CD4-positive, alpha-beta T cell (primary cell): ENCODE results near the gene MRPS31. TPM values are rescaled to one million over a fixed set of nuclear protein-coding genes. Genes with fewer than 3 reads are reported as not detected.
"Not testable (repeated sequence)": the region's sequence is repeated elsewhere in the genome, so short reads cannot be mapped to it uniquely, and the experiment has no call there.

Source experiments
- ATAC-seq: fragments of 200-7000 bp; cut with Tn5 transposase; one replicate; pipeline ENCODE4 v1.10.0; 2022; ENCODE audit warnings: mild to moderate bottlenecking; ENCODE audit not compliant: poor library complexity
- CTCF ChIA-PET: fragments of 350-600 bp; sonication (Branson Sonifier 250); formaldehyde crosslinking; loops from one replicate; lab custom pipeline; 2021; ENCODE audit warnings: antibody characterized with exemption, inconsistent platforms; lab: Charles Lee
- POLR2A ChIA-PET: fragments of 350-600 bp; sonication (Branson Sonifier 250); formaldehyde crosslinking; loops from one replicate; lab custom pipeline; 2021; ENCODE audit warnings: antibody characterized with exemption, inconsistent platforms; lab: Charles Lee
- DNase-seq, 14 experiments: peaks; one replicate each; pipeline ENCODE4 v3.0.0-alpha.2; 2013 to 2020; ENCODE audit warnings: mixed read lengths in 2 of 14
- H3K27ac ChIP-seq, 2 donors: one replicate each; pipeline versions ENCODE4 v1.5.1 to v1.7.0; 2013; ENCODE audit warnings: low read length in 2 of 2, low read depth in 1 of 2, mild to moderate bottlenecking in 1 of 2
- H3K27me3 ChIP-seq, 2 experiments: 1 replicate in 1 of 2; 2 replicates in 1 of 2; pipeline versions ENCODE4 v1.6.1 to v1.7.0; 2013; ENCODE audit warnings: low read length in 2 of 2, control low read depth in 1 of 2, mild to moderate bottlenecking in 1 of 2, moderate library complexity in 1 of 2; ENCODE audit not compliant: insufficient read depth in 2 of 2, control insufficient read depth in 1 of 2
- H3K36me3 ChIP-seq: one replicate; pipeline ENCODE4 v1.6.1; 2013; ENCODE audit warnings: low read length, control low read depth; ENCODE audit not compliant: insufficient read depth
- H3K4me1 ChIP-seq: one replicate; pipeline ENCODE4 v1.6.1; 2013; ENCODE audit warnings: low read length, control low read depth; ENCODE audit not compliant: insufficient read depth
- H3K4me3 ChIP-seq: one replicate; pipeline ENCODE4 v1.5.1; 2013; ENCODE audit warnings: mild to moderate bottlenecking, low read length, moderate library complexity
- H3K9me3 ChIP-seq, 2 experiments: 1 replicate in 1 of 2; 2 replicates in 1 of 2; pipeline versions ENCODE4 v1.6.1 to v1.7.0; 2013; ENCODE audit warnings: low read length in 2 of 2, mild to moderate bottlenecking in 2 of 2, control low read depth in 1 of 2, moderate library complexity in 1 of 2; ENCODE audit not compliant: control insufficient read depth in 1 of 2, insufficient read depth in 1 of 2
- H3K27ac Mint-ChIP-seq: one replicate; pipeline ENCODE4 v1.8.0; 2020; ENCODE audit warnings: mixed read lengths
- H3K27me3 Mint-ChIP-seq: one replicate; pipeline ENCODE4 v1.8.0; 2021; ENCODE audit warnings: mixed read lengths
- H3K36me3 Mint-ChIP-seq: one replicate; pipeline ENCODE4 v1.8.0; 2021; ENCODE audit warnings: low read depth, mixed read lengths
- H3K4me1 Mint-ChIP-seq: one replicate; pipeline ENCODE4 v1.8.0; 2021; ENCODE audit warnings: low read depth, mixed read lengths
- H3K4me3 Mint-ChIP-seq: one replicate; pipeline ENCODE4 v1.8.0; 2020; ENCODE audit warnings: mild to moderate bottlenecking, mixed read lengths
- H3K9me3 Mint-ChIP-seq: one replicate; pipeline ENCODE4 v1.8.0; 2020; ENCODE audit warnings: mixed read lengths
- intact Hi-C, 2 experiments: fragments of 100-400 bp; cut with DNase I in 1 of 2; cut with micrococcal nuclease in 1 of 2; formaldehyde crosslinking; loops; one replicate each; pipeline versions ENCODE4 v1.15.1 to v1.9.0; 2023 to 2025; cut with DNase I, micrococcal nuclease
- total RNA-seq, 174 experiments: library from RNA in 2 of 174; stranded (reverse) in 2 of 174; gene quantifications; one replicate each; pipeline ENCODE4 v1.2.3 and lab custom pipeline; 2021 to 2026
- TF ChIP-seq, protein P1 (sequence below): fragments of 200-600 bp; IDR thresholded peaks from one replicate; pipeline ENCODE4 v1.8.0; 2022; ENCODE audit warnings: antibody characterized with exemption, mild to moderate bottlenecking

The MRPS31 gene
- total RNA-seq, 2 experiments from 2014 or later = 8.3 to 9.5 TPM

DNA sequence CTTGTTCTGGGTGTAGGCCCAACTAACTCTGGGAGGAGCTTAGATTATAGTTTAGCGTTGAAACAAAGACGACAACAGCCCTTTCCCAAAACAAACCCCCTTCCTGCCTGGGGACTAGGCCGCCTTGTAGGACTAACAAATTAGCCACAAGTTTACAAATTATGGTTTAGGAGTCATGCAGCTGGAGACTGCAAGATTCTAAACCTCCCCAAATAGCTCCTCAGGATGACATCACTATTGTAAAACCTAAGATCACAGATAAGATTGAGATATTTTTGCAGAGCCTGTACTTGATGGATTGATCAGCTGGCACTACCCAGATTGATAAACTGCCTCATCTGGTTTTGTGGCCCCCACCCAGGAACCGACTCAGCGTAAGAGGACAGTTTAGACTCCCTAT is 16.1 kb upstream of the MRPS31 start:
- peak overlapping the region; percentile 42 for H3K27ac Mint-ChIP-seq
- no peaks in the 10 kb centered on the region for H3K27me3 ChIP-seq
- no peaks in the 10 kb centered on the region for H3K36me3 ChIP-seq
- peak overlapping the region; percentile 71 for H3K4me3 Mint-ChIP-seq
- DNase-seq = no peak
- no peak overlapping the region for H3K4me3 ChIP-seq
- H3K27ac ChIP-seq = no peak overlapping the region
- no peaks in the 10 kb centered on the region for H3K9me3 ChIP-seq
- POLR2A ChIA-PET = interaction anchor here (1.6 kb wide), 1 partner anchor 10 kb away, joined by 9 read pairs; no protein-coding TSS in a partner anchor
- TF ChIP-seq, protein P1, sequence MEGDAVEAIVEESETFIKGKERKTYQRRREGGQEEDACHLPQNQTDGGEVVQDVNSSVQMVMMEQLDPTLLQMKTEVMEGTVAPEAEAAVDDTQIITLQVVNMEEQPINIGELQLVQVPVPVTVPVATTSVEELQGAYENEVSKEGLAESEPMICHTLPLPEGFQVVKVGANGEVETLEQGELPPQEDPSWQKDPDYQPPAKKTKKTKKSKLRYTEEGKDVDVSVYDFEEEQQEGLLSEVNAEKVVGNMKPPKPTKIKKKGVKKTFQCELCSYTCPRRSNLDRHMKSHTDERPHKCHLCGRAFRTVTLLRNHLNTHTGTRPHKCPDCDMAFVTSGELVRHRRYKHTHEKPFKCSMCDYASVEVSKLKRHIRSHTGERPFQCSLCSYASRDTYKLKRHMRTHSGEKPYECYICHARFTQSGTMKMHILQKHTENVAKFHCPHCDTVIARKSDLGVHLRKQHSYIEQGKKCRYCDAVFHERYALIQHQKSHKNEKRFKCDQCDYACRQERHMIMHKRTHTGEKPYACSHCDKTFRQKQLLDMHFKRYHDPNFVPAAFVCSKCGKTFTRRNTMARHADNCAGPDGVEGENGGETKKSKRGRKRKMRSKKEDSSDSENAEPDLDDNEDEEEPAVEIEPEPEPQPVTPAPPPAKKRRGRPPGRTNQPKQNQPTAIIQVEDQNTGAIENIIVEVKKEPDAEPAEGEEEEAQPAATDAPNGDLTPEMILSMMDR = no peak
- no peak for ATAC-seq
- CTCF ChIA-PET = interaction anchor here (1.5 kb wide), 1 partner anchor 10 kb away, joined by 4 read pairs; no protein-coding TSS in a partner anchor
- no peaks in the 10 kb centered on the region for H3K36me3 Mint-ChIP-seq
- H3K27me3 Mint-ChIP-seq = no peaks in the 10 kb centered on the region
- H3K4me1 ChIP-seq = peaks cover 18% of the 10 kb centered on the region
- H3K4me1 Mint-ChIP-seq = peaks cover 14% of the 10 kb centered on the region
- intact Hi-C loops = loop anchor here in 1 of 2 experiments (5.0 kb wide), 1 partner anchor 130 kb away; no protein-coding TSS in a partner anchor
- no peaks in the 10 kb centered on the region for H3K9me3 Mint-ChIP-seq

DNA sequence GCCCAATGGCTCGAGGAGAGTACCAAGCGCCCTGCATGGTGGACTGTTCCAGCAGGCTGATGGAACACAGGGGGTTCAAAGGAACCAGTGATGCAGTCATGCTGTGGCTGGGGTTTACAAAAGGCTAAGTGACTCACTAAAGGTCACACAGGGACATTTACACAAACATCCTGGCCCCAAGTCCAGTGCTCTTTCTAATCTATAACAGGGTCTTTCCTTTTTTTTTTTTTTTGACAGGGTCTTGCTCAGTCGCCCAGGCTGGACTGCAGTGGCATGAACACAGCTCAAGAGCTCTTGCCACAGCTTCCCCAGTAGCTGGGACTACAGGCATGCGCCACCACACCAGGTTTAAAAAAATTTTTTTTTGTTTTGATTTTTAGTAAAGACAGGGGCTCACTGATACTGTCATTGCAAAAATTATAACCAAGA is 15.6 kb upstream of the MRPS31 start:
- Histone ChIP-seq H3K36me3 (no peaks in the 10 kb centered on the region), H3K4me3 (no peak overlapping the region), H3K27ac (no peak overlapping the region), H3K9me3 (no peaks in the 10 kb centered on the region), H3K27me3 (no peaks in the 10 kb centered on the region), H3K4me1 (peaks cover 18% of the 10 kb centered on the region)
- Mint-ChIP-seq H3K4me3 (no peak overlapping the region), H3K4me1 (peaks cover 11% of the 10 kb centered on the region), H3K9me3 (no peaks in the 10 kb centered on the region), H3K27ac (no peak overlapping the region), H3K36me3 (no peaks in the 10 kb centered on the region), H3K27me3 (no peaks in the 10 kb centered on the region)
- POLR2A ChIA-PET = interaction anchor here (1.6 kb wide), 1 partner anchor 9 kb away, joined by 9 read pairs; no protein-coding TSS in a partner anchor
- CTCF ChIA-PET = interaction anchor here (1.5 kb wide), 1 partner anchor 9 kb away, joined by 4 read pairs; no protein-coding TSS in a partner anchor
- intact Hi-C loops = loop anchor here in 1 of 2 experiments (5.0 kb wide), 1 partner anchor 131 kb away; no protein-coding TSS in a partner anchor
- ATAC-seq = no peak
- TF ChIP-seq, protein P1 = no peak
- DNase-seq = no peak

DNA sequence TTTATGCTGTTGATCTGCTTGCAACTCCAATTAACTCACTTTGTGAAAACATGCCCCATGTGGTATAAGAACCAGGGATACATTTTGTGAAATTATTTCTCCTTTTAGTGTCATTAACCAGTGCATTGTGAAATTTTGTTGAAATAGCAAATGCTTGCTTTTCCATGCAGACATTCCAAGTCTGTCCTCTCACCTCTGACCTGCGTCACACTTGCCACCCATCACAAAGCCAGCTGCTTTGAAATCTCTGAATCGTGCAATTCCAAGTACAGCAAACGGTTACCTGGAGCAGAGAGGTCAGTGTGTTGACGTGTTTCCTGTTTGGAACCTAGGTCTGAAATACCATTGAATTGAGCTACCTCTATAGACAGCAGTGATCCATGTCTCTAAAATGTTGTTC is 13.6 kb upstream of the MRPS31 start:
- no peak overlapping the region for H3K27ac Mint-ChIP-seq
- CTCF ChIA-PET = no interaction called here
- DNase-seq (no peak), ATAC-seq (no peak)
- H3K4me1 ChIP-seq = peaks cover 9% of the 10 kb centered on the region
- H3K9me3 ChIP-seq = no peaks in the 10 kb centered on the region
- TF ChIP-seq, protein P1 = no peak
- no peak overlapping the region for H3K4me3 ChIP-seq
- no peaks in the 10 kb centered on the region for H3K27me3 Mint-ChIP-seq
- H3K4me3 Mint-ChIP-seq = no peak overlapping the region
- intact Hi-C loops = no loop called here
- no peaks in the 10 kb centered on the region for H3K9me3 Mint-ChIP-seq
- no peaks in the 10 kb centered on the region for H3K27me3 ChIP-seq
- H3K4me1 Mint-ChIP-seq = peaks cover 11% of the 10 kb centered on the region
- POLR2A ChIA-PET = interaction anchor here (0.6 kb wide), 1 partner anchor 275 kb away, joined by 5 read pairs; no protein-coding TSS in a partner anchor
- H3K36me3 Mint-ChIP-seq = no peaks in the 10 kb centered on the region
- no peaks in the 10 kb centered on the region for H3K36me3 ChIP-seq
- no peak overlapping the region for H3K27ac ChIP-seq

DNA sequence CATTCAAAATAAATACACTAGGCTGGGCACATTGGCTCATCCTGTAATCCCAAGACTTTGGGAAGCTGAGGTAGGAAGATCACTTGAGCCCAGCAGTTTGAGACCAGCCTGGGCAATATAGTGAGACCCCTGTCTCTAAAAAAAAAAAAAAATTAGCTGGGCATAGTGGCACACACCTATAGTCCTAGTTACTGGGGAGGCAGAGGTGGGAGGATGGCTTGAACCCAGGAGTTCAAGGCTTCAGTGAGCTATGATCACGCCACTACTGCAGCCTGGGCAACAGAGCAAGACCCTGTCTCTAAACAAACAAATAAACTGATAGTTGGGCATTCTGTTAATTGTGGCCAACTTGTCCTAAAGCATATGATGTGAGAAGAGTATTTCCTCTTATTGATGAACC is 12.0 kb upstream of the MRPS31 start:
- H3K27ac Mint-ChIP-seq, H3K9me3 Mint-ChIP-seq, ATAC-seq, H3K27me3 Mint-ChIP-seq, POLR2A ChIA-PET, H3K4me3 Mint-ChIP-seq, H3K36me3 ChIP-seq, H3K9me3 ChIP-seq, H3K36me3 Mint-ChIP-seq, H3K4me1 ChIP-seq, intact Hi-C loops, DNase-seq, H3K4me3 ChIP-seq, H3K27me3 ChIP-seq, H3K27ac ChIP-seq: not testable (repeated sequence)
- CTCF ChIA-PET = interaction anchor here (0.7 kb wide), 1 partner anchor 12 kb away, joined by 6 read pairs; the partner anchor contains the start of gene MRPS31
- peaks cover 13% of the 10 kb centered on the region for H3K4me1 Mint-ChIP-seq
